OCI-LY1 (cell line): Measurements from ENCODE around the gene FAM168A.

Experiments used
- H2AFZ ChIP-seq: fragments of 200-600 bp; sonication (generic), shearing (Covaris generic); 2 replicates; pipeline ENCODE4 v1.6.0; 2014; ENCODE audit warnings: antibody characterized with exemption, mild to moderate bottlenecking, low read length
- H3F3A ChIP-seq: fragments of 200-600 bp; sonication (generic), shearing (Covaris generic); 2 replicates; pipeline ENCODE4 v1.6.0; 2014; ENCODE audit warnings: mild to moderate bottlenecking, antibody characterized with exemption, low read length, moderate library complexity; ENCODE audit not compliant: insufficient read depth
- H3K27ac ChIP-seq: fragments of 200-600 bp; sonication (generic); 2 replicates; pipeline ENCODE4 v1.5.1; 2014; ENCODE audit warnings: low read length, mixed run types, mild to moderate bottlenecking, low read depth; ENCODE audit not compliant: poor library complexity, severe bottlenecking
- H3K27me3 ChIP-seq: fragments of 200-600 bp; sonication (generic); 2 replicates; pipeline ENCODE4 v1.6.0; 2014; ENCODE audit warnings: antibody characterized with exemption, mild to moderate bottlenecking, low read length, moderate library complexity; ENCODE audit not compliant: insufficient read depth
- H3K36me3 ChIP-seq: fragments of 200-600 bp; sonication (generic); 2 replicates; pipeline ENCODE4 v1.6.1; 2014; ENCODE audit warnings: mild to moderate bottlenecking, antibody characterized with exemption, low read length, moderate library complexity, mixed read lengths; ENCODE audit not compliant: insufficient read depth
- H3K4me1 ChIP-seq: fragments of 200-600 bp; sonication (generic); 2 replicates; pipeline ENCODE4 v1.5.1; 2014; ENCODE audit warnings: mild to moderate bottlenecking, low read length, moderate library complexity; ENCODE audit not compliant: insufficient read depth, severe bottlenecking
- H3K4me2 ChIP-seq: fragments of 200-600 bp; sonication (generic), shearing (Covaris generic); 2 replicates; pipeline ENCODE4 v1.6.1; 2014; ENCODE audit warnings: low read length
- H3K4me3 ChIP-seq: fragments of 200-600 bp; sonication (generic); 2 replicates; pipeline ENCODE4 v1.5.1; 2014; ENCODE audit warnings: low read length, low read depth, mild to moderate bottlenecking, mixed read lengths; ENCODE audit not compliant: poor library complexity, severe bottlenecking
- H3K79me2 ChIP-seq: fragments of 200-600 bp; shearing (Covaris generic); 2 replicates; pipeline ENCODE4 v1.6.1; 2016; ENCODE audit warnings: mixed run types, low read length, mixed read lengths; ENCODE audit not compliant: insufficient read depth
- H3K9ac ChIP-seq: fragments of 200-600 bp; sonication (generic), shearing (Covaris generic); 2 replicates; pipeline ENCODE4 v1.6.1; 2014; ENCODE audit warnings: mild to moderate bottlenecking, low read length, mixed read lengths
- H3K9me2 ChIP-seq: fragments of 200-600 bp; sonication (generic), shearing (Covaris generic); 2 replicates; pipeline ENCODE4 v1.6.1; 2014; ENCODE audit warnings: low read depth, mild to moderate bottlenecking, low read length, mixed read lengths
- H3K9me3 ChIP-seq: fragments of 200-600 bp; shearing (Covaris generic); 2 replicates; pipeline ENCODE4 v1.6.1; 2014; ENCODE audit warnings: low read length, mixed read lengths
- H4K20me1 ChIP-seq: fragments of 200-600 bp; sonication (generic), shearing (Covaris generic); 2 replicates; pipeline ENCODE4 v1.6.0; 2016; ENCODE audit warnings: mild to moderate bottlenecking, low read length; ENCODE audit not compliant: insufficient read depth
- CTCF ChIP-seq: fragments of 200-600 bp; sonication (generic), shearing (Covaris generic); IDR thresholded peaks from 2 replicates; pipeline ENCODE4 v1.5.1; 2017; ENCODE audit warnings: mild to moderate bottlenecking, antibody characterized with exemption, low read length, moderate library complexity, mixed read lengths
- EZH2 ChIP-seq: fragments of 200-600 bp; sonication (generic), shearing (Covaris generic); IDR thresholded peaks from 2 replicates; pipeline ENCODE4 v1.8.0; 2017; ENCODE audit warnings: borderline replicate concordance, mixed run types, mild to moderate bottlenecking, antibody characterized with exemption, low read length, moderate library complexity, mixed read lengths

FAM168A gene

DNA sequence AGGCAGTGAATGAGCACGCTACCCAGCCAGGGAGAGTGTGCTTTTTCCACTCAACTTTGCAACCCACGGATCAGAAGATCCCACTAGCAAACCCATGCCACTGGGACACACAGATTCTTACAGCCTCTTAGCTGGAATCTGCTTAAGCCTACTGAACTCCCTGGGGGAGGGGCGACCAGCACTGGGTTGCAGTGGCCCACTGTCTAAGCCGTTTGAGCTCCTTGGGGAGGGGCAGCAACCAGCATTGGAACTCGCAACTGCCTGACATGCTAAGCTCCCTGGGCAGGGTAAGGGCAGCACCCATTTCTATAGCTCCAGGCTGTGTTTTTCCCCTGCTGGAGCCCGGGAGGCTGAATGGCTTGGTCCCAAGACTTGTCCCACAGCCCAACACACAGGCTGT lies 99.6 kb downstream of the FAM168A start:
- TF ChIP-seq EZH2 (no peak), CTCF (no peak)
- H3K36me3 ChIP-seq = 0 out of 2 replicates have a peak, but pooled peaks cover 3% of the 10 kb centered on the region

DNA sequence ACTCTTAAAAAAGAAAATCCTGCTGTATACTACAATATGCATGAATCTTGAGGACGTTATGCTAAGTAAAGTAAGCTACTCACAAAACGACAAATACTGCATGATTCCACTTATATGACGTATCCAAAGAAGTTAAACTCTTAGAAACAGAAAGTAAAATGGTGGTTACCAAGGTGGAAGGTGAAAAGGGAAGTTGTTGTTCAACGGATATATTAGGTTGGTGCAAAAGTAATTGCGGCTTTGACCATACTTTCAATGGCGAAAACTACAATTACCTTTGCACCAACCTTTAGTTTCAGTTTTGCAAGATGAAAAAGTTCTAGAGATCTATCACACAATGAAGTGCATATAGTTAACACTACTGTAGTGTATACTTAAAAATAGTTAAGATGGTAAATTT lies 101.8 kb downstream of the FAM168A start:
- Histone ChIP-seq H3K27me3 (no peaks in the 10 kb centered on the region), H3K79me2 (no peaks in the 10 kb centered on the region), H3K9me2 (no peaks in the 10 kb centered on the region), H4K20me1 (no peaks in the 10 kb centered on the region), H3K4me3 (no peak overlapping the region), H3K36me3 (0 out of 2 replicates have a peak, but pooled peaks cover 3% of the 10 kb centered on the region), H3K4me1 (no peaks in the 10 kb centered on the region), H3F3A (no peaks in the 10 kb centered on the region), H3K9ac (no peak overlapping the region), H3K9me3 (no peaks in the 10 kb centered on the region), H2AFZ (no peak overlapping the region), H3K27ac (no peak overlapping the region), H3K4me2 (no peak overlapping the region)
- TF ChIP-seq EZH2 (no peak), CTCF (no peak)

More for the DNA sequence above, 99.6 kb downstream of the FAM168A start:
- Histone ChIP-seq H3K79me2 (no peaks in the 10 kb centered on the region), H3F3A (no peaks in the 10 kb centered on the region), H3K9me2 (no peaks in the 10 kb centered on the region), H3K4me3 (no peak overlapping the region), H3K9me3 (no peaks in the 10 kb centered on the region), H2AFZ (no peak overlapping the region), H3K27ac (no peak overlapping the region), H3K4me2 (no peak overlapping the region), H3K9ac (no peak overlapping the region), H3K4me1 (no peaks in the 10 kb centered on the region), H3K27me3 (no peaks in the 10 kb centered on the region), H4K20me1 (no peaks in the 10 kb centered on the region)

- Histone ChIP-seq H3K4me1 (no peaks in the 10 kb centered on the region), H3F3A (no peaks in the 10 kb centered on the region), H3K9me3 (no peaks in the 10 kb centered on the region), H3K4me2 (no peak overlapping the region), H3K27ac (no peak overlapping the region), H3K79me2 (no peaks in the 10 kb centered on the region), H3K27me3 (no peaks in the 10 kb centered on the region), H4K20me1 (no peaks in the 10 kb centered on the region), H3K9me2 (no peaks in the 10 kb centered on the region), H3K36me3 (0 out of 2 replicates have a peak, but pooled peaks cover 3% of the 10 kb centered on the region), H3K9ac (no peak overlapping the region), H2AFZ (no peak overlapping the region), H3K4me3 (no peak overlapping the region)
- no peak for TF ChIP-seq CTCF
- TF ChIP-seq EZH2 = no peak
These were observed 102.2 kb downstream of the FAM168A start for GRCh38 chr11:73495731-73496130.
